Smooth muscle cell (in vitro differentiated cells): ENCODE data around the gene TPST1. TPM values are rescaled to one million over a fixed set of nuclear protein-coding genes. Genes with fewer than 3 reads are reported as not detected.
"Not testable (repeated sequence)": the region's sequence is repeated elsewhere in the genome, so short reads cannot be mapped to it uniquely, and the experiment has no call there.

Source experiments
- DNase-seq: peaks from one replicate; lab custom pipeline; 2025; ENCODE audit not compliant: unreplicated experiment; lab: John Stamatoyannopoulos, UW
- H2AFZ ChIP-seq: fragments of 200-600 bp; sonication (generic); 2 replicates; pipeline ENCODE4 v1.6.0; 2016; ENCODE audit warnings: antibody characterized with exemption, low read depth, mild to moderate bottlenecking
- H3F3A ChIP-seq: fragments of 200-600 bp; sonication (generic); 2 replicates; pipeline ENCODE4 v1.6.0; 2017; ENCODE audit warnings: antibody characterized with exemption, low read depth
- H3K27ac ChIP-seq: fragments of 200-600 bp; sonication (generic); 2 replicates; pipeline ENCODE4 v1.5.1; 2016; ENCODE audit warnings: low read depth, mild to moderate bottlenecking
- H3K27me3 ChIP-seq: fragments of 200-600 bp; sonication (generic); 2 replicates; pipeline ENCODE4 v1.6.1; 2016; ENCODE audit warnings: low read depth, mild to moderate bottlenecking
- H3K36me3 ChIP-seq: fragments of 200-600 bp; sonication (generic); 2 replicates; pipeline ENCODE4 v1.5.1; 2016; ENCODE audit warnings: low read depth
- H3K4me1 ChIP-seq: fragments of 200-600 bp; sonication (generic); 2 replicates; pipeline ENCODE4 v1.5.1; 2016; ENCODE audit warnings: low read depth
- H3K4me2 ChIP-seq: fragments of 200-600 bp; sonication (generic); 2 replicates; pipeline ENCODE4 v1.6.0; 2016; ENCODE audit warnings: mild to moderate bottlenecking
- H3K4me3 ChIP-seq: fragments of 200-600 bp; sonication (generic); 2 replicates; pipeline ENCODE4 v1.5.1; 2016; ENCODE audit warnings: mild to moderate bottlenecking
- H3K79me2 ChIP-seq: fragments of 200-600 bp; sonication (generic); 2 replicates; pipeline ENCODE4 v1.6.0; 2016; ENCODE audit warnings: low read depth, mild to moderate bottlenecking
- H3K9ac ChIP-seq: fragments of 200-600 bp; sonication (generic); 2 replicates; pipeline ENCODE4 v1.6.0; 2016; ENCODE audit warnings: low read depth
- H3K9me3 ChIP-seq: fragments of 200-600 bp; sonication (generic); replicated peaks from 2 replicates; pipeline ENCODE4 v1.5.1; 2016; ENCODE audit warnings: low read depth
- H4K20me1 ChIP-seq: fragments of 200-600 bp; sonication (generic); 2 replicates; pipeline ENCODE4 v1.6.0; 2016; ENCODE audit warnings: low read depth
- CTCF ChIP-seq: fragments of 200-600 bp; sonication (generic); IDR thresholded peaks from 2 replicates; pipeline ENCODE4 v1.5.1; 2017; ENCODE audit warnings: borderline replicate concordance, mild to moderate bottlenecking, antibody characterized with exemption; ENCODE audit not compliant: insufficient read depth, poor library complexity, severe bottlenecking
- WGBS: methylation state at CpG from one replicate; pipeline ENCODE4 v1.1.7; 2016; ENCODE audit warnings: low lambda C conversion rate; 5-methylcytosine and 5-hydroxymethylcytosine counted together
- polyA plus RNA-seq: library from polyadenylated mRNA; unstranded; fragments of >200 nt; fragmentation: Nextera tagmentation; extraction: Ambion mirVana; gene quantifications from 2 replicates; pipeline ENCODE4 v1.2.1, GENCODE V29; 2016
- total RNA-seq: library from RNA; depleted of rRNA; stranded (reverse); fragments of >200 nt; gene quantifications from 2 replicates; pipeline ENCODE4 v1.2.3, GENCODE V29; 2014

TPST1 gene
- total and polyA plus RNA-seq, 2 experiments from 2014 or later: 133 to 139 TPM

- Histone ChIP-seq H3K9ac (no peak overlapping the region), H2AFZ (no peak overlapping the region), H4K20me1 (no peaks in the 10 kb centered on the region), H3K4me1 (no peaks in the 10 kb centered on the region), H3K27ac (peak overlapping the region; percentile 53), H3K9me3 (no peaks in the 10 kb centered on the region), H3F3A (no peaks in the 10 kb centered on the region), H3K4me2 (no peak overlapping the region), H3K27me3 (no peaks in the 10 kb centered on the region), H3K79me2 (no peaks in the 10 kb centered on the region), H3K4me3 (no peak overlapping the region), H3K36me3 (no peaks in the 10 kb centered on the region)
- no peak for DNase-seq
- 82% methylated on average over 6 of the region's 6 CpGs for WGBS
- TF ChIP-seq CTCF: no peak
Observed at GRCh38 chr7:66379542-66380160, 174.5 kb downstream of the TPST1 start.

- Histone ChIP-seq H2AFZ (no peak overlapping the region), H3K27me3 (no peaks in the 10 kb centered on the region), H4K20me1 (no peaks in the 10 kb centered on the region), H3K4me3 (no peak overlapping the region), H3F3A (no peaks in the 10 kb centered on the region), H3K79me2 (no peaks in the 10 kb centered on the region), H3K4me1 (no peaks in the 10 kb centered on the region), H3K4me2 (no peak overlapping the region), H3K9ac (no peak overlapping the region), H3K27ac (peak overlapping the region; percentile 53), H3K36me3 (no peaks in the 10 kb centered on the region), H3K9me3 (no peaks in the 10 kb centered on the region)
- no peak for DNase-seq
- 76% methylated on average over 5 of the region's 5 CpGs for WGBS
- no peak for TF ChIP-seq CTCF
Observed at GRCh38 chr7:66380272-66380888, 175.2 kb downstream of the TPST1 start.

- not testable (repeated sequence) for H3K4me2 ChIP-seq, H3K36me3 ChIP-seq, H3K27me3 ChIP-seq, H2AFZ ChIP-seq, H3K27ac ChIP-seq, DNase-seq, H3K9me3 ChIP-seq, H3K4me3 ChIP-seq, H4K20me1 ChIP-seq, H3K9ac ChIP-seq, H3F3A ChIP-seq, H3K4me1 ChIP-seq, H3K79me2 ChIP-seq
- WGBS: 94% methylated on average over 8 of the region's 8 CpGs
Observed at GRCh38 chr7:66382182-66382923, 177.2 kb downstream of the TPST1 start.

- not testable (repeated sequence) for H3K4me3 ChIP-seq, H3K9me3 ChIP-seq, H3K27me3 ChIP-seq, H4K20me1 ChIP-seq, H3K36me3 ChIP-seq, H3K9ac ChIP-seq, H3K79me2 ChIP-seq, H3K27ac ChIP-seq, H3K4me2 ChIP-seq, H3K4me1 ChIP-seq, DNase-seq, H3F3A ChIP-seq, H2AFZ ChIP-seq
- 84% methylated on average over 5 of the region's 5 CpGs for WGBS
Observed at GRCh38 chr7:66385191-66385905, 180.2 kb downstream of the TPST1 start.

GRCh38 chr7:66395128-66395571, 190.0 kb downstream of the TPST1 start:
- peak overlapping the region; percentile 24 for H3K27ac ChIP-seq
- H3K4me3 ChIP-seq, H3K9me3 ChIP-seq, H3K27me3 ChIP-seq, H4K20me1 ChIP-seq, H3F3A ChIP-seq, H3K79me2 ChIP-seq, H3K4me1 ChIP-seq, H2AFZ ChIP-seq, H3K36me3 ChIP-seq, H3K4me2 ChIP-seq, H3K9ac ChIP-seq, DNase-seq: not testable (repeated sequence)
- 39% methylated on average over 3 of the region's 3 CpGs for WGBS

GRCh38 chr7:66396052-66396451, 190.9 kb downstream of the TPST1 start:
- not testable (repeated sequence) for H3K79me2 ChIP-seq, H3K9ac ChIP-seq, H3K36me3 ChIP-seq, H3K4me3 ChIP-seq, H3K9me3 ChIP-seq, H4K20me1 ChIP-seq, H3K27ac ChIP-seq, H2AFZ ChIP-seq, H3F3A ChIP-seq, H3K4me1 ChIP-seq, H3K27me3 ChIP-seq, H3K4me2 ChIP-seq, DNase-seq
- WGBS: 89% methylated on average over 3 of the region's 3 CpGs
